Measurements from ENCODE around the gene ZNF792. TPM values are rescaled to one million over a fixed set of nuclear protein-coding genes. Genes with fewer than 3 reads are reported as not detected.

The ZNF792 gene
- total and polyA plus RNA-seq, 2 of the 8 experiments (the other 6 are each of a cell fraction or from before 2014, with no cell fraction given) = 2.5 to 7.2 TPM

- Histone ChIP-seq H3K27ac (ENCODE audit: low read depth, low read length) (no peak overlapping the region), H3K9me3 (ENCODE audit: insufficient read depth in 2 of 2, low read depth in 1 of 2, low read length in 1 of 2) (peaks cover 3 to 9% of the 10 kb centered on the region in 2 experiments; a peak in 2 of 4 replicates), H4K8ac (ENCODE audit: extremely low read depth, insufficient read depth, low read length) (no peak overlapping the region), H2AK5ac (ENCODE audit: low read depth, low read length) (no peak overlapping the region), H2AFZ (ENCODE audit: low read length) (no peak overlapping the region), H3K79me1 (ENCODE audit: low read depth, low read length) (no peaks in the 10 kb centered on the region; the same call in 1 of the 2 replicates), H4K91ac (replicated peaks; ENCODE audit: insufficient read length, low read length) (no peak overlapping the region), H3K4me1 (replicated peaks in 1 of 4; ENCODE audit: control insufficient read depth in 3 of 4, insufficient read depth in 4 of 4, low read length in 3 of 4) (no peaks in the 10 kb centered on the region), H2BK15ac (ENCODE audit: low read length) (no peak overlapping the region), H3K56ac (replicated peaks; ENCODE audit: insufficient read length, low read depth, low read length) (no peak overlapping the region), H3K9ac (replicated peaks in 1 of 4; ENCODE audit: extremely low read depth in 1 of 4, low read depth in 3 of 4, low read length in 3 of 4) (no peak overlapping the region), H3K4ac (replicated peaks; ENCODE audit: insufficient read length, low read depth, low read length) (no peak overlapping the region), H3K18ac (ENCODE audit: extremely low read depth, low read length) (no peak overlapping the region), H3K4me3 (ENCODE audit: extremely low read depth in 1 of 4, insufficient read depth in 2 of 4, low read depth in 3 of 4, low read length in 4 of 4) (no peak overlapping the region), H2BK120ac (replicated peaks; ENCODE audit: low read depth, low read length) (no peak overlapping the region), H3K14ac (ENCODE audit: insufficient read length) (no peak overlapping the region), H2BK20ac (ENCODE audit: low read length) (no peak overlapping the region), H2BK5ac (ENCODE audit: low read depth, low read length) (no peak overlapping the region), H3K27me3 (replicated peaks in 1 of 4; ENCODE audit: control insufficient read depth in 3 of 4, extremely low read depth in 1 of 4, insufficient read depth in 3 of 4, low read length in 3 of 4) (no peaks in the 10 kb centered on the region), H3K4me2 (ENCODE audit: insufficient read depth in 1 of 2, low read depth in 2 of 2, low read length in 2 of 2) (no peak overlapping the region), H3K79me2 (ENCODE audit: control insufficient read depth in 1 of 2, insufficient read depth in 2 of 2, low read length in 2 of 2) (no peaks in the 10 kb centered on the region), H2BK12ac (ENCODE audit: low read depth, low read length) (no peak overlapping the region), H3K36me3 (ENCODE audit: control insufficient read depth in 2 of 4, insufficient read depth in 4 of 4, low read length in 3 of 4) (no peaks in the 10 kb centered on the region), H3K23ac (ENCODE audit: insufficient read length) (no peak overlapping the region), H4K5ac (ENCODE audit: insufficient read length, low read depth, low read length) (no peak overlapping the region), H3K23me2 (ENCODE audit: low read depth, low read length) (no peaks in the 10 kb centered on the region), H4K20me1 (replicated peaks in 1 of 2; ENCODE audit: control insufficient read depth in 1 of 2, insufficient read depth in 2 of 2, low read length in 2 of 2) (no peaks in the 10 kb centered on the region)
- ChIA-PET CTCF (ENCODE audit: partially characterized antibody) (no interaction called here), POLR2A (ENCODE audit: partially characterized antibody) (no interaction called here)
- WGBS, 2 experiments (ENCODE audit: extremely low coverage in 1 of 2, insufficient coverage in 1 of 2, insufficient read length in 1 of 2, insufficient replicate concordance in 2 of 2, low coverage in 1 of 2, low lambda C conversion rate in 2 of 2, missing lambda C conversion rate in 1 of 2) = 85% methylated on average over 2 of the region's 2 CpGs; no CpG with 5 or more reads in 1 of the 2 experiments
- FAIRE-seq = no peak
- no peak for DNase-seq (ENCODE audit: low read depth in 1 of 2, low spot score in 2 of 2)
- no peak for TF ChIP-seq CTBP2 (IDR thresholded peaks at IDR 0.05; ENCODE audit: borderline replicate concordance, insufficient read depth, insufficient read length, low read length)
- TF ChIP-seq HDAC6 (IDR thresholded peaks at IDR 0.05; ENCODE audit: low read depth, low read length) = no peak
- TF ChIP-seq YY1 (IDR thresholded peaks at IDR 0.05; ENCODE audit: low read depth, low read length) = no peak
- no peak for TF ChIP-seq HDAC2 (IDR thresholded peaks at IDR 0.05; ENCODE audit: borderline replicate concordance in 1 of 2, low read depth in 2 of 2, low read length in 2 of 2)
- no peak for TF ChIP-seq MAFK (IDR thresholded peaks at IDR 0.05; ENCODE audit: low read depth, low read length)
- no peak for TF ChIP-seq CTCF (IDR thresholded peaks at IDR 0.05; ENCODE audit: control extremely low read depth in 1 of 3, insufficient read depth in 1 of 3, low read depth in 1 of 3, low read length in 3 of 3)
- TF ChIP-seq POLR2AphosphoS5 (IDR thresholded peaks at IDR 0.05; ENCODE audit: low read depth, low read length) = no peak
- no peak for TF ChIP-seq BACH1 (IDR thresholded peaks at IDR 0.05; ENCODE audit: low read length)
- TF ChIP-seq RBBP5 (IDR thresholded peaks at IDR 0.05; ENCODE audit: borderline replicate concordance, low read depth, low read length) = no peak
- TF ChIP-seq SIN3A (conservative IDR thresholded peaks at IDR 0.05 in 1 of 2, IDR thresholded peaks at IDR 0.05 in 1 of 2; ENCODE audit: low read depth in 1 of 2, low read length in 2 of 2) = no peak
- no peak for TF ChIP-seq NANOG (IDR thresholded peaks at IDR 0.05; ENCODE audit: insufficient read depth, low read depth, low read length, poor library complexity, severe bottlenecking)
These were observed 45.8 kb downstream of the ZNF792 start for GRCh38 chr19:34918190-34918589.

All from H1 (cell line).